ENCODE results near the gene CARD16. TPM values are rescaled to one million over a fixed set of nuclear protein-coding genes. Genes with fewer than 3 reads are reported as not detected.

CARD16 gene
- total and polyA plus RNA-seq, 11 donors: 3.9 to 43.6 (median 9.0) TPM

DNA sequence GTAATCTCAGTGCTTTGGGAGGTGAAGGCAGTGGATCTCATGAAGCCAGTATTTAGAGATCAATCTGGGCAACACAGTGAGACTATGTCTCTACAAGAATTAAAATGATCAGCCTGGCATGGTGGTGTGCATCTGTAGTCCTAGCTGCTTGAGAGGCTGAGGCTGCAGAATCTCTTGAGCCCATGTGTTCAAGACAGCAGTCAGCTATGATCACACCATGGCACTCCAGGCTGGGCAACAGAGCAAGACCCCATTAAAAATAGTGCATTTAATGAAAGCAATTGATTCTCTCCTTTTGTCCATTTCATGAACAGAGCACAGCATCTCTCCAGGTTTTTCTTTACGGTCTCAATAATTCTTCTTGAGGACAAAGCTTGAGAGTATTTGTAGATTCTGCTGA lies 11.3 kb upstream of the CARD16 start:
- Histone ChIP-seq H3K4me3 (no peak overlapping the region), H3K9me3 (no peaks in the 10 kb centered on the region), H3K36me3 (no peaks in the 10 kb centered on the region), H3K4me1 (no peaks in the 10 kb centered on the region), H3K27ac (no peak overlapping the region), H3K27me3 (no peaks in the 10 kb centered on the region)
- DNase-seq (no peak), ATAC-seq (no peak)
- TF ChIP-seq POLR2A (IDR thresholded peaks at IDR 0.05): no peak
- TF ChIP-seq, protein P1, sequence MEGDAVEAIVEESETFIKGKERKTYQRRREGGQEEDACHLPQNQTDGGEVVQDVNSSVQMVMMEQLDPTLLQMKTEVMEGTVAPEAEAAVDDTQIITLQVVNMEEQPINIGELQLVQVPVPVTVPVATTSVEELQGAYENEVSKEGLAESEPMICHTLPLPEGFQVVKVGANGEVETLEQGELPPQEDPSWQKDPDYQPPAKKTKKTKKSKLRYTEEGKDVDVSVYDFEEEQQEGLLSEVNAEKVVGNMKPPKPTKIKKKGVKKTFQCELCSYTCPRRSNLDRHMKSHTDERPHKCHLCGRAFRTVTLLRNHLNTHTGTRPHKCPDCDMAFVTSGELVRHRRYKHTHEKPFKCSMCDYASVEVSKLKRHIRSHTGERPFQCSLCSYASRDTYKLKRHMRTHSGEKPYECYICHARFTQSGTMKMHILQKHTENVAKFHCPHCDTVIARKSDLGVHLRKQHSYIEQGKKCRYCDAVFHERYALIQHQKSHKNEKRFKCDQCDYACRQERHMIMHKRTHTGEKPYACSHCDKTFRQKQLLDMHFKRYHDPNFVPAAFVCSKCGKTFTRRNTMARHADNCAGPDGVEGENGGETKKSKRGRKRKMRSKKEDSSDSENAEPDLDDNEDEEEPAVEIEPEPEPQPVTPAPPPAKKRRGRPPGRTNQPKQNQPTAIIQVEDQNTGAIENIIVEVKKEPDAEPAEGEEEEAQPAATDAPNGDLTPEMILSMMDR (IDR thresholded peaks at IDR 0.05): no peak
- intact Hi-C loops (cut with DNase I): no loop called here
- WGBS, 4 donors: 93 to 100% (median 96%) methylated on average over 1 of the region's 1 CpG

DNA sequence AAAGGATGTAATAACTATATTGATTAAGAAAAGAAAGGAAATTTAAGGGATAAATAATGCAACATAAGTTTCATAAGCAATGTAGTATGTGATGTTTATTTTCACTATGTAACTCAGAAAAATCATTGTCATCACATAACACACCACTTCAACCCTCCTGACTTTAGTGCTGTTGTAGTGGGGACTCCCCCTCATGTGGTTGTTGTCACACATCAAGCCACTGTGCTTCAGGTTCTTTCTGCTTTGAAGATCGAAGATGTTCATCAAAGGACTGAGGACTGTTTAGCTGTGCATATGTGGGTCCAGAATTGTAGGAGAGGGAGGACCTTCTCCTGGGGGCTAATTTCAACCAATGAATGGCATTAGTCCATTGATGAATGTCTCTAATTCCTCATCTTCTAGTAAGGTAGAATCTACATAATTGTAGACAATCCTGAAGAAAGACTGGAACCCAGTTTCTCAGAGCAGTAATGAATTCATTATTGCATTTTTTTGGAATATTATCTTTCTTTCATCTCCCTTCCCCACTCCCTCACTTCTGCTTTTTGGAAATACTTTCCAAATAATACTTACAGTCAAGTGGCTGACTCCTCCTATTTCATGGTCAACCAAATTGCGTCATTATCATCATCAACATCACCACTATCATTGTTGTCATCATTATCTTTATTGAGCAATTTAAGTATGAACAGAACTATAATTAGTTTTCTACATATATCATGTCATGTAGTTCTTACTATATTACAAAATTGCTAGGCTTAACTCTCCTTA lies 9.8 kb upstream of the CARD16 start:
- DNase-seq: no peak
- ATAC-seq: no peak
- WGBS, 4 donors: 45 to 91% (median 74%) methylated on average over 2 of the region's 2 CpGs
- no peak overlapping the region for H3K4me3 ChIP-seq
- no peaks in the 10 kb centered on the region for H3K27me3 ChIP-seq
- no peaks in the 10 kb centered on the region for H3K4me1 ChIP-seq
- no peak overlapping the region for H3K27ac ChIP-seq
- no peaks in the 10 kb centered on the region for H3K36me3 ChIP-seq
- intact Hi-C loops (cut with DNase I): no loop called here
- H3K9me3 ChIP-seq: no peaks in the 10 kb centered on the region
- no peak for TF ChIP-seq POLR2A (IDR thresholded peaks at IDR 0.05)
- TF ChIP-seq, protein P1 (IDR thresholded peaks at IDR 0.05): no peak

DNA sequence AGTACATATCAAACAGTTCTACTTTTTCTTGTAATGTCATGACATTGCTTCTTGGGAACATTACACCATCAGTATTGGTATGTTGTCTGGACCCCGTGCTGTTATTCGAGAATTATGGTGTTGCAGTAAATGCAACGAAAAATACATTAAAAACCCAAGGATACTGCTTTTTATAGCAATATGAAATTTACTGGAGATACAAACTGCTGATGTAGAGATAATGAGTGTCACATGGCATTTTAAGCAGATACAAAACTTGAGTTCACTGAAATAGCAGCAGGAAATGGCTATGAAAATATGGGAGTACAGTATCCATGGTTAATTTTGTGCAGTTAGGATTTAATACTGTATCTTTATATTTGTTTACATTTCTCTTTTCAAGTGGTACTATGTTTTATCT lies 7.4 kb upstream of the CARD16 start:
- no peak overlapping the region for H3K4me3 ChIP-seq
- DNase-seq: no peak
- H3K4me1 ChIP-seq: peaks cover 0 to 4% (median 0%) of the 10 kb centered on the region in 12 donors
- H3K27ac ChIP-seq: no peak overlapping the region
- no peaks in the 10 kb centered on the region for H3K9me3 ChIP-seq
- H3K27me3 ChIP-seq: no peaks in the 10 kb centered on the region
- no peaks in the 10 kb centered on the region for H3K36me3 ChIP-seq
- no peak for ATAC-seq
- intact Hi-C loops (cut with DNase I): no loop called here
- no peak for TF ChIP-seq POLR2A (IDR thresholded peaks at IDR 0.05)
- TF ChIP-seq, protein P1 (IDR thresholded peaks at IDR 0.05): no peak
- WGBS, 4 donors: 84 to 93% (median 87%) methylated on average over 3 of the region's 3 CpGs

DNA sequence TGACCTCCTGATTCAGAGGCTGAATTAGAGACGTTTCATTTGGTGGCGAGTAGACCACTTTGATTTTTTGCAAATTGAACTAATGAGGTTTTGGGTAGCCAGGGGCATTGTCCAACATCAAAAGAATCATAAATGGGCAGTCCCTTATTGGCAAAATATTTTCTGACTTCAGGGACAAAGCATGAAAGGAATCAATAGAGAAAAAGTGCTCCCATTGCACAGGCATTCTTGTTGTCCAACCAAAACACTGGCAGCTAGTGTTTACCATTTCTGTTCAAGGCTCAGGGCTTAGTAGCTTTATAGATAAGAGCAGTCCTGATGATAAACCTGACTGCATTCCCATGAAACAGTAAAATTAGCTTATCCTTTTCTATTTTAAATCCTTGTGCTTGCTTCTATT lies 6.4 kb upstream of the CARD16 start:
- Histone ChIP-seq H3K36me3 (no peaks in the 10 kb centered on the region), H3K4me3 (no peak overlapping the region), H3K27ac (no peak overlapping the region), H3K27me3 (no peaks in the 10 kb centered on the region), H3K9me3 (no peaks in the 10 kb centered on the region), H3K4me1 (peaks cover 0 to 14% (median 0%) of the 10 kb centered on the region in 12 donors)
- ATAC-seq: no peak
- intact Hi-C loops (cut with DNase I): no loop called here
- TF ChIP-seq, protein P1 (IDR thresholded peaks at IDR 0.05): no peak
- no peak for TF ChIP-seq POLR2A (IDR thresholded peaks at IDR 0.05)
- no peak for DNase-seq
- 81 to 86% (median 85%) methylated on average over 2 of the region's 2 CpGs for WGBS, 4 donors
